ENCODE results near the gene RPP25. TPM values are rescaled to one million over a fixed set of nuclear protein-coding genes. Genes with fewer than 3 reads are reported as not detected.
"Not testable (repeated sequence)": the region's sequence is repeated elsewhere in the genome, so short reads cannot be mapped to it uniquely, and the experiment has no call there.

RPP25 gene
- total and polyA plus RNA-seq, 5 donors, result 3.5 to 8.1 (median 6.1) TPM

DNA sequence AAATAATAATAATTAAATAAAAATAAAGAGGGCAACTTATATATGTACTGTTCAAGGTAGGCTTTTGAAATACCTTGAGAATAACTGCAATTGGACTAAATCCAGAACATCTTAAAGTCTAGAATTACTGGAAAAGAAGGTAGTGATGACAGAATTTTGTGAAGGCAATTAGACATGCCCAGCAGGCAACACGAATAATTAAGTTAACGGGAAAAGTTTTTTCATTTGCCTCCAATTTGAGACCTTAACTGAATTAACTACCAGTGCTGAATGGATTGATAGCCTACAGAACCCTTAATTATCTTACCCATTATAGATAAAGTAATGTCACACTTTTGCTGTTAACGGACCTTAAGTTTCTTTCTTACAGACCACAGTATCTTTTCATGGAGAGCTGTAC is 32.0 kb downstream of the RPP25 start:
- DNase-seq, result no peak
- no peaks in the 10 kb centered on the region for H3K9me3 ChIP-seq (ENCODE audit: control insufficient read depth, low read length)
- H3K27ac ChIP-seq (ENCODE audit: low read length), result no peak overlapping the region
- no peak overlapping the region for H3K4me3 ChIP-seq (ENCODE audit: low read length)
- 87% methylated on average over 3 of the region's 3 CpGs for WGBS
- no peaks in the 10 kb centered on the region for H3K4me1 ChIP-seq (ENCODE audit: control insufficient read depth, insufficient read depth, low read length)
- H3K27me3 ChIP-seq (ENCODE audit: control insufficient read depth, insufficient read depth), result no peaks in the 10 kb centered on the region
- intact Hi-C loops (cut with DNase I), result no loop called here
- ATAC-seq, result no peak

DNA sequence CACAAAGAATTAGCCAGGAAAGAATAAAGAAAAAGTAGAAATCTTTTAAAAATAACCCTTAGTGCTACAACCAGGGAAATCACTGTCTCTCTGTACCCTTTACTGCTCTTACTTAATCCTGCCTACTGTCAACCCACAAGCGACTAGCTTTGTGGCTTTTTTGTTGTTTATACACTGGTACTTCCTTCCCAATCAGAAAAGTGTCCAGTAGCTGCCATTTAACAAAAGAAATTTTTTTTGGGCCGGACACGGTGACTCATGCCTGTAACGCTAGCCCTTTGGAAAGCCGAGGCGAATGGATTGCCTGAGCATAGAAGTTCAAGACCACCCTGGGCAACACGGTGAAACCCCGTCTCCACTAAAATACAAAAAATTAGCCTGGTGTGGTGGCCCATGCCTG is 36.1 kb downstream of the RPP25 start:
- intact Hi-C loops (cut with DNase I), result no loop called here
- no peak for DNase-seq
- no peak for ATAC-seq
- H3K27ac ChIP-seq (ENCODE audit: low read length), result no peak overlapping the region
- no peak overlapping the region for H3K4me3 ChIP-seq (ENCODE audit: low read length)
- H3K4me1 ChIP-seq (ENCODE audit: control insufficient read depth, insufficient read depth, low read length), result no peaks in the 10 kb centered on the region
- 81% methylated on average over 8 of the region's 8 CpGs for WGBS
- H3K9me3 ChIP-seq (ENCODE audit: control insufficient read depth, low read length), result no peaks in the 10 kb centered on the region
- H3K27me3 ChIP-seq (ENCODE audit: control insufficient read depth, insufficient read depth), result no peaks in the 10 kb centered on the region

DNA sequence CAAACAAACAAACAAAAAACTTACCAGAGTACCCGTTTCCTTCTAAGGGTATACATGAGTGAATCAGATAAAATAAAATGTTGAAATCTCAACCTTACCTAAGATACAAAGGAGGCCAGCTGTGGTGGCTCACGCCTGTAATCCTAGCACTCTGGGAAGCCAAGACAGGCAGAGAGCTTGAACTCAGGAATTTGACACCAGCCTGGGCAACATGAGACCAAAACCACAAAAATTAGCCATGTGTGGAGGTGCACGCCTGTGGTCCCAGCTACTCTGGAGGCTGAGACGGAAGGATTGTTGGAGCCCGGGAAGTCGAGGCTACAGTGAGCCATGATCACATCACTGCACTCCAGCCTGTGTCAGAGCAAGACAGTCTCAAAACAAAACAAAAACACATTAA is 38.9 kb downstream of the RPP25 start:
- Histone ChIP-seq H3K27me3 (ENCODE audit: control insufficient read depth, insufficient read depth) (no peaks in the 10 kb centered on the region), H3K4me1 (ENCODE audit: control insufficient read depth, insufficient read depth, low read length) (no peaks in the 10 kb centered on the region), H3K4me3 (ENCODE audit: low read length) (no peak overlapping the region), H3K9me3 (ENCODE audit: control insufficient read depth, low read length) (no peaks in the 10 kb centered on the region), H3K27ac (ENCODE audit: low read length) (no peak overlapping the region)
- no peak for DNase-seq
- intact Hi-C loops (cut with DNase I), result no loop called here
- WGBS, result 94% methylated on average over 6 of the region's 6 CpGs
- ATAC-seq, result no peak

DNA sequence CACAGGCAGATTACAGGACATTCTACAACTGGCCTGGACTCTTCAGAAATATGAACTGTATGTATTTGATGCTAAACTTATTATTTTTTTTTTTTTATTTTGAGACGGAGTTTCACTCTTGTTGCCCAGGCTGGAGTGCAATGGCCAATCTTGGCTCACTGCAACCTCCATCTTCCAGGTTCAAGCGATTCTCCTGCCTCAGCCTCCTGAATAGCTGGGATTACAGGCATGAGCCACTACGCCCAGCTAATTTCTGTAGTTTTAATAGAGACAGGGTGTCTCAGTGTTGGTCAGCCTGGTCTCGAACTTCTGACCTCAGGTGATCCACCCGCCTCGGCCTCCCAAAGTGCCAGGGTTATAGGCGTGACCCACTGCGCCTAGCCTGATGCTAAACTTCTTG is 42.8 kb downstream of the RPP25 start:
- WGBS, result 93% methylated on average over 8 of the region's 8 CpGs
- H3K4me1 ChIP-seq (ENCODE audit: control insufficient read depth, insufficient read depth, low read length); ATAC-seq; H3K27ac ChIP-seq (ENCODE audit: low read length); DNase-seq; H3K4me3 ChIP-seq (ENCODE audit: low read length); intact Hi-C loops (cut with DNase I); H3K27me3 ChIP-seq (ENCODE audit: control insufficient read depth, insufficient read depth); H3K9me3 ChIP-seq (ENCODE audit: control insufficient read depth, low read length): not testable (repeated sequence)

DNA sequence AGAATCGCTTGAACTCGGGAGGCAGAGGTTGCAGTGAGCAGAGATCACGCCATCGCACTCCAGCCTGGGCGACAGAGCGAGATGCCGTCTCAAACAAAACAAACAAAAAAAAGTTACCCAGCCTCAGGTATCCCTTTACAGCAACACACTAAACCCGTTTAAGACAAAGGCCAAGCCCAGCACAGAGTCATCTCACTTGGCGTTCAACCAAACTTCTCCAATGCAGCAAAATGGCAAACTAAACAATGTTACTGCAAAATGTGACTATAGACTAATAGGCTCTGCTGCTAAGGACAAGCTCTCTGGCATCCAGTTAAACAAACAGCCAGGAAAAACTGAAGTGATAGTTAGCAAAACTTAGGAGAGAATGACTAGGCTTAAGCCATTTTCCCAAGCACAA is 43.5 kb downstream of the RPP25 start:
- ATAC-seq, result no peak
- intact Hi-C loops (cut with DNase I), result no loop called here

DNA sequence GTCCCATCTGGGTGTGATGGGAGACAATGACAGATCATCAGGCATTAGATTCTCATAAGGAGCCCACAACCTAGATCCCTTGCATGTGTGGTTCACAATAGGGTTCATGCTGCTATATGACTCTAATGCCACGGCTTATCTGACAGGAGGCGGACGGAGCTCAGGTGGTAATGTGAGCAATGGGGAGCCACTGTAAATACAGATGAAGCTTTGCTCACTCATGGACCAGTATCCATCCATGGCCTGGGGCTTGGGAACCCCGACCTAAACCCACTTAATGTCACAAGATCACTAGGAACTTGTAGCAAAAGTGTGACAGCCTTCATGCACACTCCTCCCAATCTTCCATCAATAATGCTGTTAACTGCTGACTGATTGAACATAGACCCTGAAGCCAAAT is 47.9 kb downstream of the RPP25 start:
- Histone ChIP-seq H3K27me3 (ENCODE audit: control insufficient read depth, insufficient read depth) (no peaks in the 10 kb centered on the region), H3K27ac (ENCODE audit: low read length) (no peak overlapping the region), H3K4me3 (ENCODE audit: low read length) (no peak overlapping the region), H3K4me1 (ENCODE audit: control insufficient read depth, insufficient read depth, low read length) (peaks cover 13% of the 10 kb centered on the region), H3K9me3 (ENCODE audit: control insufficient read depth, low read length) (no peaks in the 10 kb centered on the region)
- WGBS, result 94% methylated on average over 4 of the region's 4 CpGs
- ATAC-seq (no peak), DNase-seq (no peak)
- intact Hi-C loops (cut with DNase I), result no loop called here

More for the DNA sequence above, 43.5 kb downstream of the RPP25 start:
- WGBS, result 91% methylated on average over 9 of the region's 9 CpGs
- no peak for DNase-seq
- H3K27me3 ChIP-seq (ENCODE audit: control insufficient read depth, insufficient read depth), result no peaks in the 10 kb centered on the region
- no peaks in the 10 kb centered on the region for H3K9me3 ChIP-seq (ENCODE audit: control insufficient read depth, low read length)
- no peak overlapping the region for H3K27ac ChIP-seq (ENCODE audit: low read length)
- no peaks in the 10 kb centered on the region for H3K4me1 ChIP-seq (ENCODE audit: control insufficient read depth, insufficient read depth, low read length)
- no peak overlapping the region for H3K4me3 ChIP-seq (ENCODE audit: low read length)

DNA sequence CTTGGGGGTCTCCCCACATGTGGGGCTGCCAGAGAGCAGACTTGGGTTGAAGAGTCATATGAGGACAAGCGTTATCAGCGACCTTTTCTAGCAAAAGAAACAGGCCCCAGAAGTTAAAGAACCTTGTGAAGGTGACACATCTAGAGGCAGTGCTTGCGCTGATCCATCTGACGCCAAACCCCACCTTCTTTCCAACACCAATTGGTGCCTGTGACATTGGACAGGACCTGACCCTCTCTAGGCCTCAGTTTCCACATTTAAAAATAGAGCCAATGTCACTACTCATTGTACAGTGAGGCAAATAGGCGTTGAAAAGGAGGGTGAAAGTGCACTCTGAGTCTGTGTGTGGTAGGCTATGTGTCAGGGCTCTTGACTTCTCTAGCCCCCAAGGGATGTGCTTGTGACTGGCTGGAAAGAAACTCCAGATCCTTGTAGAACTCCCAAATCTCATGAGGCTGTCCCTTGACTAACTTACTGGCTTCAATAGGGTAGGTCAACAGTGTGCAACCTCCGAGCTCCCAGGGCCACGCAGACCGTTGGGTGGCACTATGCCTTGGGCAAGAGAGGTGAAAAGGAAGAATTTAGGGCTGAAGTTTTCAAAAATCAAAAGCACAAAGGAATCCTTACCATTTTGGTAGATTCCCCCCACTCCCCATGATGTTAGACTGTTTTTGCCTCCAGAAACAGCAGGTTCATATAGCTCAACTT is 49.3 kb downstream of the RPP25 start:
- intact Hi-C loops (cut with DNase I), result no loop called here
- H3K27me3 ChIP-seq (ENCODE audit: control insufficient read depth, insufficient read depth), result no peaks in the 10 kb centered on the region
- H3K4me3 ChIP-seq (ENCODE audit: low read length), result peak overlapping the region; percentile 72
- DNase-seq (peak in 1 of 3 donors; percentile 35), ATAC-seq (peak; percentile 65 to 73)
- no peaks in the 10 kb centered on the region for H3K9me3 ChIP-seq (ENCODE audit: control insufficient read depth, low read length)
- WGBS, result 35% methylated on average over 8 of the region's 8 CpGs
- H3K4me1 ChIP-seq (ENCODE audit: control insufficient read depth, insufficient read depth, low read length), result peaks cover 16% of the 10 kb centered on the region
- peak overlapping the region; percentile 77 for H3K27ac ChIP-seq (ENCODE audit: low read length)

DNA sequence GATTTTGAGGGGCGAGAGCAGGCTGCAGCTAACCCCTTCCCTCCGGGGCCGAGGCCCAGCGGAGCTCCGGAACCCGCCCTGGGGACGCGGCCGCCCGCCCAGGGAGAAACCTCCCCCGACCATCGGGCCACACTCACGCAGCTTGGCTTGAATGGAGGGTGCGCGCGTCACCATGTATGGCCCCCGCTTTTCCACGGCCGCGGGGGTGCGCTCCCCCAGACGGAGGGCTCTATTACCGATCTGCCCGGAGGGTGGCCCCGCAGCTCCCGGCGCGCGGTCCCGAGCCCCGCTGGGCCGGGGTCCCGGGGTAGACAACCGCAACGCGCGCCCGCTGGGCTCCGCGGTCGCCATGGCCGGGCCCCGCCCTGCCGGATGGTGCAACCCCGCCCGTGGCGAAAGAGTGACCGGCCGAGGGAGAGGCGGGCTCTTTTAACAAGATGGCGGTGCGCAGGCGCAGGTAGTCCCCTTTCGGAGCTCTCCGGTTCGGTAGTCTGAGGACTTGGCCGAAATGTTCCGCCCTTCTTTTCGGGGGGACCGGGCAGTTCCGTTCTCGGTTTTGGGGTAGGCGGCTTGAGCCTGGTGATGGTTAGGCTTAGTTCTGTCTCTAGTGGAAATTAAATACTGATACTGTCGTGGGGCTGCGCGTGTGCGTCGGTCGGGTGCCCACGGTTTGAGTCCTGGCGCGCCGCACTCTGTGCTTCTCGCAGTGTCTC is 50.0 kb downstream of the RPP25 start, which contains the start of gene FAM219B:
FAM219B (minus strand) TSS at position 402 of the 713 bp plus-strand sequence; CDS start at position 351, 51 bp downstream.
- WGBS, result under 1% methylated on average over 74 of the region's 74 CpGs
- no peaks in the 10 kb centered on the region for H3K9me3 ChIP-seq (ENCODE audit: control insufficient read depth, low read length)
- peak; percentile 94 to 98 (median 97) for DNase-seq
- intact Hi-C loops (cut with DNase I), result no loop called here
- H3K4me3 ChIP-seq (ENCODE audit: low read length), result peak within 1 kb of the TSS; percentile 72
- no peaks in the 10 kb centered on the region for H3K27me3 ChIP-seq (ENCODE audit: control insufficient read depth, insufficient read depth)
- H3K27ac ChIP-seq (ENCODE audit: low read length), result peak within 1 kb of the TSS; percentile 80
- ATAC-seq, result peak; percentile 96
- peaks cover 17% of the 10 kb centered on the region for H3K4me1 ChIP-seq (ENCODE audit: control insufficient read depth, insufficient read depth, low read length)

DNA sequence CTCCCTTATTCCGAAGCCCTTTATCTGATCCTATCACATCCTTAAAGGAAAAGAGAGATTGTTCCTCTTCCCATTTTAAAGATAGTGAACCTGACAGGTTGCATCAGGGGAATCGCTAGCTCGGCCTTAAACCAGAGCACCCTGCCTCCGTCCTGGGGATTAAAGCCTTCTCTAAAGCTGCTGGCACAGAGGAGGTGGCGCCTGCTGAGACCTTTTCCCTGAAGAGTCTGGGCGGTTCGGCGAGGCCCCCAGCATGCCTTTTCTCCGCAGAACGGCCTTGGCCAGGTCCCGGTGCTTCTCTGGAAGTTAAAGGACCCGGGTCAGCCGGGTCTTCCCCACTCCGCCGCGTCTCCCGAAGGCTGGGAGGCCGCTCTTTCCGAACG is 50.5 kb downstream of the RPP25 start:
- Histone ChIP-seq H3K4me3 (ENCODE audit: low read length) (peak overlapping the region; percentile 72), H3K27ac (ENCODE audit: low read length) (peak overlapping the region; percentile 80), H3K4me1 (ENCODE audit: control insufficient read depth, insufficient read depth, low read length) (peaks cover 19% of the 10 kb centered on the region), H3K9me3 (ENCODE audit: control insufficient read depth, low read length) (no peaks in the 10 kb centered on the region), H3K27me3 (ENCODE audit: control insufficient read depth, insufficient read depth) (no peaks in the 10 kb centered on the region)
- intact Hi-C loops (cut with DNase I), result no loop called here
- peak; percentile 13 to 34 for ATAC-seq
- under 1% methylated on average over 20 of the region's 20 CpGs for WGBS
- DNase-seq, result no peak
